ENCODE data around the gene GET4. TPM values are rescaled to one million over a fixed set of nuclear protein-coding genes. Genes with fewer than 3 reads are reported as not detected.
A peak's percentile ranks its signal among the peaks of the same experiment; 100 is the strongest.

GET4 gene
- total and polyA plus RNA-seq, 2 of the 8 experiments (the other 6 are each of a cell fraction or from before 2014, with no cell fraction given) = 56.7 to 74.1 TPM

DNA sequence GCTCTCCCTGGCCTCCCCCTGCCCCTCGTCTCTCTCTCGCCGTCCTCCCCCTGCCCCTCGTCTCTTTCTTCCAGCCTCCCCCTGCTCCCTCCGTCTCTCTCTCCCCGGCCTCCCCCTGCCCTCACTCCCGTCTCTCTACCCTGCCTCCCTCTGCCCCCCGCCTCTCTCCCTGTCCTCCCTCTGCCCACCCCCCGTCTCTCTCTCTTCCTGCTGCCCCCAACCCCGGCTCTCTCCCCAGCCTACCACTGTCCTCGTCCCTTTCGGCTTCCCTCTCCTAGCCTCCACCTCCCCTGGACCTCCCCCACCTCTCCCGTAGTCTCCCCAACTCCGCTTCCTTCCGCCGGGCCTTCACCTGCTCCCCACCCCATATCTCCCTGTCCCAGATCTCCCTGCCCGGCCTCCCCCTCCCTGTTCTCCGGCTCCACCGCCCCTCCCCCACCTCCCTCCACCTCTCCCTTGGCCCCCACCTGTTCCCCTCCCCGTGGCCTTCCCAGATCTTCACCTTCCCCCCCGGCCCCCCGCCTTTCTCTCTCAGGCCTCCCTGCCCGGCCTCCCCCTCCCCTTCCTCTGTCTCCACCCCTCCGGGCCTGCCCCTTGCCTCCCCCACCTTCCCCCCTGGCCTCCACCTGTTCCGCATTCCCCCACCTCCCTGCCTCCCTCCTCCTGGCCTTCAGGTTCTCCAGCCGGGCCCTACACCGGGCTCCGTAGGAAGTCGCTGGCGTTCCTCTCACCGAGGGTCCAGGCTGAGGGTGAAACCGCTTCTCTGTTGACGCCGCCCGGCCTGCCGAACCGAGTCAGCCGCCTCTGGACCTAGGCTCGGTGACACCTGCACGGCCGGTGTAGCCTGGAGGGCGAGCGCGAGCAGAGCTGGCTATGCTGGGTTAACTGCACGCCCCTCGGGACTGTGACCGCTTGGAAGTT lies 1.2 kb downstream of the GET4 start:
- FAIRE-seq (no peak), DNase-seq (ENCODE audit: low read depth in 1 of 2, low spot score in 2 of 2) (no peak)
- H3K9me3 ChIP-seq (ENCODE audit: insufficient read depth in 2 of 2, low read depth in 1 of 2, low read length in 1 of 2) = no peaks in the 10 kb centered on the region; a peak in 1 of 4 replicates
- WGBS, 2 experiments (ENCODE audit: extremely low coverage in 1 of 2, insufficient coverage in 1 of 2, insufficient read length in 1 of 2, insufficient replicate concordance in 2 of 2, low coverage in 1 of 2, low lambda C conversion rate in 2 of 2, missing lambda C conversion rate in 1 of 2) = 36% methylated on average over 17 of the region's 47 CpGs; no CpG with 5 or more reads in 1 of the 2 experiments
- H2BK15ac ChIP-seq (ENCODE audit: low read length) = no peak overlapping the region
- peaks cover 5% of the 10 kb centered on the region for H3K79me1 ChIP-seq (ENCODE audit: low read depth, low read length)
- no peak overlapping the region for H4K5ac ChIP-seq (ENCODE audit: insufficient read length, low read depth, low read length)
- H4K91ac ChIP-seq (replicated peaks; ENCODE audit: insufficient read length, low read length) = peak overlapping the region; percentile 34
- peaks cover 0 to 5% (median 0%) of the 10 kb centered on the region in 4 experiments; a peak in 5 of 7 replicates for H3K4me1 ChIP-seq (replicated peaks in 1 of 4; ENCODE audit: control insufficient read depth in 3 of 4, insufficient read depth in 4 of 4, low read length in 3 of 4)
- H3K79me2 ChIP-seq (ENCODE audit: control insufficient read depth in 1 of 2, insufficient read depth in 2 of 2, low read length in 2 of 2) = peaks cover 37 to 54% of the 10 kb centered on the region in 2 experiments
- H3K23me2 ChIP-seq (ENCODE audit: low read depth, low read length) = peaks cover 5% of the 10 kb centered on the region; the same call in 1 of the 2 replicates
- peak overlapping the region; percentile 72 to 99 (median 84) for H3K4me3 ChIP-seq (ENCODE audit: extremely low read depth in 1 of 4, insufficient read depth in 2 of 4, low read depth in 3 of 4, low read length in 4 of 4)
- H2AFZ ChIP-seq (ENCODE audit: low read length) = no peak overlapping the region
- POLR2A ChIA-PET (ENCODE audit: partially characterized antibody) = interaction anchor here (0.5 to 2.0 kb wide), 9 partner anchors 8 to 651 kb away, joined by 3 to 9 read pairs (median 4); no protein-coding TSS in a partner anchor
- H3K27me3 ChIP-seq (replicated peaks in 1 of 4; ENCODE audit: control insufficient read depth in 3 of 4, extremely low read depth in 1 of 4, insufficient read depth in 3 of 4, low read length in 3 of 4) = no peaks in the 10 kb centered on the region
- H2AK5ac ChIP-seq (ENCODE audit: low read depth, low read length) = no peak overlapping the region
- no peak overlapping the region for H2BK120ac ChIP-seq (replicated peaks; ENCODE audit: low read depth, low read length)
- H2BK5ac ChIP-seq (ENCODE audit: low read depth, low read length) = no peak overlapping the region
- no peak overlapping the region for H4K8ac ChIP-seq (ENCODE audit: extremely low read depth, insufficient read depth, low read length)
- no peak overlapping the region for H3K18ac ChIP-seq (ENCODE audit: extremely low read depth, low read length)
- no peak overlapping the region for H2BK20ac ChIP-seq (ENCODE audit: low read length)
- H3K27ac ChIP-seq (ENCODE audit: low read depth, low read length) = peak overlapping the region; percentile 81
- peak overlapping the region; percentile 73 for H3K56ac ChIP-seq (replicated peaks; ENCODE audit: insufficient read length, low read depth, low read length)
- H4K20me1 ChIP-seq (replicated peaks in 1 of 2; ENCODE audit: control insufficient read depth in 1 of 2, insufficient read depth in 2 of 2, low read length in 2 of 2) = peaks cover 21 to 25% of the 10 kb centered on the region in 2 experiments
- peak overlapping the region in 3 of 4 experiments; percentile 79 to 88 (median 87); a peak in 5 of 7 replicates for H3K9ac ChIP-seq (replicated peaks in 1 of 4; ENCODE audit: extremely low read depth in 1 of 4, low read depth in 3 of 4, low read length in 3 of 4)
- H3K4ac ChIP-seq (replicated peaks; ENCODE audit: insufficient read length, low read depth, low read length) = no peak overlapping the region
- H2BK12ac ChIP-seq (ENCODE audit: low read depth, low read length) = no peak overlapping the region
- H3K23ac ChIP-seq (ENCODE audit: insufficient read length) = no peak overlapping the region
- CTCF ChIA-PET (ENCODE audit: partially characterized antibody) = no interaction called here
- no peak overlapping the region for H3K14ac ChIP-seq (ENCODE audit: insufficient read length)
- peak overlapping the region; percentile 71 to 87 for H3K4me2 ChIP-seq (ENCODE audit: insufficient read depth in 1 of 2, low read depth in 2 of 2, low read length in 2 of 2)
- H3K36me3 ChIP-seq (ENCODE audit: control insufficient read depth in 2 of 4, insufficient read depth in 4 of 4, low read length in 3 of 4) = peaks cover 0 to 19% (median 4%) of the 10 kb centered on the region in 4 experiments; a peak in 5 of 8 replicates
- TF ChIP-seq SIX5 (IDR thresholded peaks at IDR 0.05; ENCODE audit: low read depth, low read length) = no peak
- TF ChIP-seq SP4 (IDR thresholded peaks at IDR 0.05; ENCODE audit: low read length) = no peak
- TF ChIP-seq SUZ12 (IDR thresholded peaks at IDR 0.05; ENCODE audit: low read length) = no peak
- no peak for TF ChIP-seq ASH2L (IDR thresholded peaks at IDR 0.05; ENCODE audit: low read length)
- no peak for TF ChIP-seq TEAD4 (IDR thresholded peaks at IDR 0.05; ENCODE audit: low read depth, low read length)
- TF ChIP-seq, protein P1, sequence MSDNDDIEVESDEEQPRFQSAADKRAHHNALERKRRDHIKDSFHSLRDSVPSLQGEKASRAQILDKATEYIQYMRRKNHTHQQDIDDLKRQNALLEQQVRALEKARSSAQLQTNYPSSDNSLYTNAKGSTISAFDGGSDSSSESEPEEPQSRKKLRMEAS (IDR thresholded peaks at IDR 0.05) = no peak
- TF ChIP-seq CEBPB (IDR thresholded peaks at IDR 0.05; ENCODE audit: low read depth, low read length) = no peak
- TF ChIP-seq NANOG (IDR thresholded peaks at IDR 0.05; ENCODE audit: insufficient read depth, low read depth, low read length, poor library complexity, severe bottlenecking) = no peak
- TF ChIP-seq POU5F1 (IDR thresholded peaks at IDR 0.05; ENCODE audit: low read depth, low read length) = no peak
- TF ChIP-seq, protein P2, sequence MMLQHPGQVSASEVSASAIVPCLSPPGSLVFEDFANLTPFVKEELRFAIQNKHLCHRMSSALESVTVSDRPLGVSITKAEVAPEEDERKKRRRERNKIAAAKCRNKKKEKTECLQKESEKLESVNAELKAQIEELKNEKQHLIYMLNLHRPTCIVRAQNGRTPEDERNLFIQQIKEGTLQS (IDR thresholded peaks at IDR 0.05; ENCODE audit: insufficient read depth, low read depth, low read length) = no peak
- TF ChIP-seq YY1 (IDR thresholded peaks at IDR 0.05; ENCODE audit: low read depth, low read length) = no peak
- no peak for TF ChIP-seq SP2 (IDR thresholded peaks at IDR 0.05; ENCODE audit: low read length)

All from H1 (cell line).